SK-N-SH (cell line): ENCODE measurements around the gene EPGN.

ENCODE experiments used
- NRF1 ChIP-seq: IDR thresholded peaks from 2 replicates; pipeline ENCODE4 v1.6.1; 2012; ENCODE audit warnings: low read depth, mild to moderate bottlenecking, low read length
- TF ChIP-seq, protein P1 (sequence below): IDR thresholded peaks from 2 replicates; pipeline ENCODE4 v1.4.0; 2012; ENCODE audit warnings: low read depth, borderline replicate concordance

DNA sequence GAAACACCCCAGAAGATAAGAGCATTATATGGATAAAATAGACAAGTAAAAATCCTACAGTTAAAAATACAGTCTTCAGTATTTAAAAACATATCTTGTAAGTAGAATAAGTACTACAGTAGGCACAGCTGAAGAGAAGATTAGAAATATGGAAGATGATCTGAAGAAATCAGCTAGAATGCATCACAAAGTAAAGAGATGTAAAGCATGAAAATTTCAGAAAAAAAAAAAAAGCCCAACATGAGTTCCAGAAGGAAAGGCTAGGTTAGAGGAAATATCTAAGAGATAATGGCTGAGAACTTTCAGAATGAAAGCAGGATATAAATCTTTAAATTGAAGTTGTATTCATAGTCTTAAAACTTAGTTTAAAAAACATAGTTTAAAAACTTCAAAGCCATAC is 21.0 kb downstream of the EPGN start:
- TF ChIP-seq, protein P1, sequence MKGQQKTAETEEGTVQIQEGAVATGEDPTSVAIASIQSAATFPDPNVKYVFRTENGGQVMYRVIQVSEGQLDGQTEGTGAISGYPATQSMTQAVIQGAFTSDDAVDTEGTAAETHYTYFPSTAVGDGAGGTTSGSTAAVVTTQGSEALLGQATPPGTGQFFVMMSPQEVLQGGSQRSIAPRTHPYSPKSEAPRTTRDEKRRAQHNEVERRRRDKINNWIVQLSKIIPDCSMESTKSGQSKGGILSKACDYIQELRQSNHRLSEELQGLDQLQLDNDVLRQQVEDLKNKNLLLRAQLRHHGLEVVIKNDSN: no peak
- no peak for TF ChIP-seq NRF1
